Gastroesophageal sphincter (tissue), 3 donors: Measurements from ENCODE around the gene ZMPSTE24.

Experiments
- POLR2AphosphoS5 ChIP-seq: sonication (generic); formaldehyde crosslinking; IDR thresholded peaks from one replicate; pipeline ENCODE4 v1.6.1; 2017; ENCODE audit warnings: antibody characterized with exemption
- TF ChIP-seq, protein P1 (sequence below), 4 experiments: fragments of 200-600 bp in 2 of 4; fragments of 450-650 bp in 2 of 4; sonication (generic) in 1 of 4; IDR thresholded peaks; one replicate each; pipeline ENCODE4 v1.5.1; 2017 to 2019; ENCODE audit warnings: antibody characterized with exemption in 4 of 4, mild to moderate bottlenecking in 2 of 4, moderate library complexity in 2 of 4

DNA sequence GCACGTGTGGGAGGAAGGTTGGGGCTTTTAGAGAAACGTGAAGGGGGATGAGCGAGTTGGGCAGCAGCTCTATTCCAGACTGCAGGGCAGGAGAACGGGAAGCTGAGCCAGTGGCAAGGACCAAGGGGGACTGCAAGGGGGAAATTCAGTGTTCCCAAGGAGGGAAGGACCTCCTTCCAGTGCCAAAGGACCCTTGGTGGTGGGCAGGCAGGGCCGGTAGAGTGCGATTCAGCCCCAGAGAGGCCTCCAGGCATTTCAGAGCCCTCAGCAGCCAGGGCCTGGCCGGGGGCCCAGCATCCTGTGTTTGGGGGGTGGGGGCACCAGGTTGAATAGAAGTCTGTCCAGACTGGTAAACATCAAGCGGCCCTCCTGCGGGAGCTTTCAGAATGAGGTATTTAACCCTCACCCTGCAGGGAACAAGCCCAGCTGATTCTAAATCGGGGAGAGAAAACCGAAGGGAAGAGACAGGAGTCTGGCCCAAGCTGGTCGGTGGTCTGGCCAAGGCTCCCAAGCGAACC, 56.7 kb downstream of the ZMPSTE24 start:
- TF ChIP-seq, protein P1, sequence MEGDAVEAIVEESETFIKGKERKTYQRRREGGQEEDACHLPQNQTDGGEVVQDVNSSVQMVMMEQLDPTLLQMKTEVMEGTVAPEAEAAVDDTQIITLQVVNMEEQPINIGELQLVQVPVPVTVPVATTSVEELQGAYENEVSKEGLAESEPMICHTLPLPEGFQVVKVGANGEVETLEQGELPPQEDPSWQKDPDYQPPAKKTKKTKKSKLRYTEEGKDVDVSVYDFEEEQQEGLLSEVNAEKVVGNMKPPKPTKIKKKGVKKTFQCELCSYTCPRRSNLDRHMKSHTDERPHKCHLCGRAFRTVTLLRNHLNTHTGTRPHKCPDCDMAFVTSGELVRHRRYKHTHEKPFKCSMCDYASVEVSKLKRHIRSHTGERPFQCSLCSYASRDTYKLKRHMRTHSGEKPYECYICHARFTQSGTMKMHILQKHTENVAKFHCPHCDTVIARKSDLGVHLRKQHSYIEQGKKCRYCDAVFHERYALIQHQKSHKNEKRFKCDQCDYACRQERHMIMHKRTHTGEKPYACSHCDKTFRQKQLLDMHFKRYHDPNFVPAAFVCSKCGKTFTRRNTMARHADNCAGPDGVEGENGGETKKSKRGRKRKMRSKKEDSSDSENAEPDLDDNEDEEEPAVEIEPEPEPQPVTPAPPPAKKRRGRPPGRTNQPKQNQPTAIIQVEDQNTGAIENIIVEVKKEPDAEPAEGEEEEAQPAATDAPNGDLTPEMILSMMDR (IDR thresholded peaks at IDR 0.05), result no peak
- no peak for TF ChIP-seq POLR2AphosphoS5
